MM.1S (cell line): ENCODE data around the gene PCYT2.

Experiments
- DNase-seq: peaks from one replicate; pipeline ENCODE4 v3.0.0-alpha.2; 2015
- H2AFZ ChIP-seq: fragments of 300-600 bp; sonication (generic); 2 replicates; pipeline ENCODE4 v1.6.0; 2016; ENCODE audit warnings: antibody characterized with exemption, low read length
- H3F3A ChIP-seq: fragments of 300-600 bp; sonication (generic); 2 replicates; pipeline ENCODE4 v1.6.1; 2016; ENCODE audit warnings: mild to moderate bottlenecking, antibody characterized with exemption, low read length, moderate library complexity, mixed read lengths; ENCODE audit not compliant: insufficient read depth
- H3K27ac ChIP-seq: fragments of 300-600 bp; sonication (generic); 2 replicates; pipeline ENCODE4 v1.5.1; 2016; ENCODE audit warnings: mild to moderate bottlenecking, low read length
- H3K27me3 ChIP-seq: fragments of 300-600 bp; sonication (generic); replicated peaks from 2 replicates; pipeline ENCODE4 v1.6.0; 2016; ENCODE audit warnings: low read length; ENCODE audit not compliant: insufficient read depth
- H3K36me3 ChIP-seq: fragments of 300-600 bp; sonication (generic); replicated peaks from 2 replicates; pipeline ENCODE4 v1.6.1; 2016; ENCODE audit warnings: mild to moderate bottlenecking, low read length, mixed read lengths; ENCODE audit not compliant: insufficient read depth
- H3K4me1 ChIP-seq: fragments of 300-600 bp; sonication (generic); 2 replicates; pipeline ENCODE4 v1.6.1; 2016; ENCODE audit warnings: low read length, mixed read lengths
- H3K4me2 ChIP-seq: fragments of 300-600 bp; sonication (generic); 2 replicates; pipeline ENCODE4 v1.6.0; 2016; ENCODE audit warnings: low read depth, low read length
- H3K4me3 ChIP-seq: fragments of 300-600 bp; sonication (generic); 2 replicates; pipeline ENCODE4 v1.5.1; 2016; ENCODE audit warnings: low read length, mixed read lengths
- H3K79me2 ChIP-seq: fragments of 300-600 bp; sonication (generic); 2 replicates; pipeline ENCODE4 v1.6.1; 2016; ENCODE audit warnings: mixed run types, low read length, mixed read lengths
- H3K9ac ChIP-seq: fragments of 300-600 bp; sonication (generic); 2 replicates; pipeline ENCODE4 v1.6.1; 2016; ENCODE audit warnings: low read length, mixed read lengths
- H3K9me2 ChIP-seq: fragments of 300-600 bp; sonication (generic); replicated peaks from 2 replicates; pipeline ENCODE4 v1.6.1; 2016; ENCODE audit warnings: mild to moderate bottlenecking, low read length, mixed read lengths; ENCODE audit not compliant: insufficient read depth
- H3K9me3 ChIP-seq: fragments of 300-600 bp; sonication (generic); replicated peaks from 2 replicates; pipeline ENCODE4 v1.6.1; 2016; ENCODE audit warnings: mild to moderate bottlenecking, low read length, mixed read lengths; ENCODE audit not compliant: insufficient read depth
- H4K20me1 ChIP-seq: fragments of 300-600 bp; sonication (generic); 2 replicates; pipeline ENCODE4 v1.6.1; 2016; ENCODE audit warnings: mild to moderate bottlenecking, low read length, moderate library complexity, mixed read lengths; ENCODE audit not compliant: insufficient read depth
- EZH2 ChIP-seq: fragments of 300-600 bp; sonication (generic); optimal IDR thresholded peaks from 2 replicates; pipeline ENCODE3; 2017; ENCODE audit warnings: low read depth, mild to moderate bottlenecking, antibody characterized with exemption, low read length, mixed read lengths
- EZH2phosphoT487 ChIP-seq: fragments of 300-600 bp; sonication (generic); IDR thresholded peaks from 2 replicates; pipeline ENCODE4 v1.6.1; 2018; ENCODE audit warnings: antibody characterized with exemption, low read length
- TF ChIP-seq, protein P1 (sequence below): fragments of 300-600 bp; sonication (generic); IDR thresholded peaks from 2 replicates; pipeline ENCODE4 v1.5.1; 2016; ENCODE audit warnings: antibody characterized with exemption, low read length, mixed read lengths

PCYT2 gene

DNA sequence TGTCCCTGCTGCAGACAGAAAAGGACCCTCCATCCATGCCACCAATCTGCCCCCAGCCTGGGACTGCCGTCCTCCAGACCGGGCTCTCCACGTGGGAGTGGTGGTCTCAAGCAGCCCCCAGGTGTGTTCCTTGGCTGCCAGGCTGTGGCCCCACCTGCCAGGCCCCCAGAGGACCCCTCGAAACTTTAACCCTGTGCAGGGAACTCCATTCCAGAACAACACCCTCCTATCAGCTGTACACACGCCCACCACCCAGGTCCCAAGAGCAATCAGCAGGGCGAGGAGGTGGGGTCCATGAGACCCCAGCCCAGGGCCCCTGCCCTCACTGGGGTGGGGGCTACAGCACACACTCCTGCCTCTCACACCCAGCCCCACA lies 24.5 kb upstream of the PCYT2 start:
- H3F3A ChIP-seq = no peaks in the 10 kb centered on the region
- H4K20me1 ChIP-seq = no peaks in the 10 kb centered on the region
- H3K9ac ChIP-seq = no peak overlapping the region
- H3K9me3 ChIP-seq = no peaks in the 10 kb centered on the region
- H3K79me2 ChIP-seq = peaks cover 12% of the 10 kb centered on the region
- H3K4me1 ChIP-seq = no peaks in the 10 kb centered on the region
- peaks cover 25% of the 10 kb centered on the region for H3K27me3 ChIP-seq
- no peak for DNase-seq
- no peaks in the 10 kb centered on the region for H3K36me3 ChIP-seq
- TF ChIP-seq EZH2phosphoT487 (no peak), EZH2 (no peak)
- TF ChIP-seq, protein P1, sequence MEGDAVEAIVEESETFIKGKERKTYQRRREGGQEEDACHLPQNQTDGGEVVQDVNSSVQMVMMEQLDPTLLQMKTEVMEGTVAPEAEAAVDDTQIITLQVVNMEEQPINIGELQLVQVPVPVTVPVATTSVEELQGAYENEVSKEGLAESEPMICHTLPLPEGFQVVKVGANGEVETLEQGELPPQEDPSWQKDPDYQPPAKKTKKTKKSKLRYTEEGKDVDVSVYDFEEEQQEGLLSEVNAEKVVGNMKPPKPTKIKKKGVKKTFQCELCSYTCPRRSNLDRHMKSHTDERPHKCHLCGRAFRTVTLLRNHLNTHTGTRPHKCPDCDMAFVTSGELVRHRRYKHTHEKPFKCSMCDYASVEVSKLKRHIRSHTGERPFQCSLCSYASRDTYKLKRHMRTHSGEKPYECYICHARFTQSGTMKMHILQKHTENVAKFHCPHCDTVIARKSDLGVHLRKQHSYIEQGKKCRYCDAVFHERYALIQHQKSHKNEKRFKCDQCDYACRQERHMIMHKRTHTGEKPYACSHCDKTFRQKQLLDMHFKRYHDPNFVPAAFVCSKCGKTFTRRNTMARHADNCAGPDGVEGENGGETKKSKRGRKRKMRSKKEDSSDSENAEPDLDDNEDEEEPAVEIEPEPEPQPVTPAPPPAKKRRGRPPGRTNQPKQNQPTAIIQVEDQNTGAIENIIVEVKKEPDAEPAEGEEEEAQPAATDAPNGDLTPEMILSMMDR = no peak
- H3K27ac ChIP-seq = no peak overlapping the region
- peak overlapping the region; percentile 18; the same call in 1 of the 2 replicates for H3K4me2 ChIP-seq
- no peak overlapping the region for H2AFZ ChIP-seq
- no peak overlapping the region for H3K4me3 ChIP-seq
- H3K9me2 ChIP-seq = no peaks in the 10 kb centered on the region

DNA sequence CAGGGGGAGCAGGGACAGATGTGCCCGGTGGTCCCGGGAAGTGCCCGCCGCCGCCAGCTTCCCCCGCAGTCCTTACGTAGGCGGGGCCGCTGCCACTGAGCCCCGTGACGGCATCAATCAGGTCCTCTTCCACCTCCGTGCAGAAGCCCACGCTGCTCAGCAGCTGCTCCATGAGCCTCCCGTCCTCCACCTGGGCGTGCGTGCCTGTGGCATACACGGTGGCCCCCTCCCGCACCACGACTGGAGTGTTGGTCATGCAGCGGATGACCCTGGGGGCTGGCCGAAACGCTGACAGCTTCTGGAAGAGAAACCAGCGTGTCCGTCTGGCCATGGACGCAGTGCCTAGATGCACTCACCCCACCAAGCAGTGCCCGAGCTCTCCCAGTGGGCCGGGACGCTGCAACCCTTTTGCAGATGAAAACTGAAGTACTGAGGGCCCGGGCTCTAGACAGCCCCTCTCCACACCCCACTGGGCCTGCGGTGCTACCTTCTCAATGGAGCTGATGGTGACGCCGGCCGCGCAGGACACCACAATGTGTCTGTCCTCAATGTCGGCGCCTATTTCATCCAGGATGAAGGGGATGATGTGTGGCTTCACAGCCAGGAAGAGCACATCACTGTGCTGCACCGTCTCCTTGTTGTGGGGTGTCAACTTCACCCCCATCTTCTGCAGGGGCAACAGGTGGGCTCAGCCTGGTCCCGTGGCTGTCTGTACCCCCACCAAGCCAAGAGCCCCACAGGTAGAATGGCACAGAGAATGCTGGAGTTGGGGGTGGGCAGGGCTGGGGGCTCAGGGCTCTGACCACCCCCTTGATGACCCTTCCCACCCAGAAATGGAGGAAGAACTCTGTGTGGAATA lies 23.9 kb upstream of the PCYT2 start:
- Histone ChIP-seq H4K20me1 (no peaks in the 10 kb centered on the region), H3K4me1 (no peaks in the 10 kb centered on the region), H3K4me3 (no peak overlapping the region), H3K9me3 (no peaks in the 10 kb centered on the region), H3K27me3 (peaks cover 19% of the 10 kb centered on the region), H3K27ac (no peak overlapping the region), H3K9ac (no peak overlapping the region), H3K9me2 (no peaks in the 10 kb centered on the region), H3K79me2 (peaks cover 12% of the 10 kb centered on the region), H3K36me3 (no peaks in the 10 kb centered on the region), H2AFZ (no peak overlapping the region), H3K4me2 (no peak overlapping the region), H3F3A (no peaks in the 10 kb centered on the region)
- no peak for DNase-seq
- TF ChIP-seq EZH2 (no peak), EZH2phosphoT487 (no peak)
- TF ChIP-seq, protein P1 = no peak

DNA sequence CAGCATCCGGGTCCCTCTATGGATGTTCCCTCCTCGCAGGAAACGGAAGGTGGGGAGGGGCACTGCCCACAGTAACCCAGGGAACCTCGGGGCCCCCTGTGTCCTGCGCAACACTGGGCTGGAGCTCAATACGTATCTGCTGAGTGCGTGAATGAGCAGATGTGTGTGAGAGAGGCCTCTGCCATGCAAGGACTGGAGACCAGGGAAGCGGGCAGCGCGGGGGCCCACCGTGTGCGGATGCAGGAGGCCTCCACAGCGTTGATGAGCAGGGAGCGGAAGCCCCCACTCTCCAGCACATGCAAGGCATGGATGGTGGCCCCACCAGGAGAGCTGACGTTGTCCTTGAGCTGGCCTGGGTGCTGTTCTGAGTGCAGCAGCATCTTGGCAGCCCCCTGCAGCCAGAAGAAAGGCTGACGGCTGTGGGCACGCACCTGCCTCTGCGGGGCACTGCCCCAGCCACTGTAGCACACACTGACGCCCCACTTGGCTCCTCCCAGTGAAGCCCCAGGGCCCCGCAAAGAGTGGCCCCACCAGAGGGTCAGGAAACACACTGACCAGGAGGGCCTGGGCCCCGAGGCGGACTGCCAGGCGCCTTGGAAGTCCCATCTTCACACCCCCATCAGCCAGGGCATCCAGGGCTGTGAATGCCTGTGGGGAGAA lies 23.0 kb upstream of the PCYT2 start:
- Histone ChIP-seq H3F3A (no peaks in the 10 kb centered on the region), H4K20me1 (no peaks in the 10 kb centered on the region), H3K27ac (no peak overlapping the region), H3K4me3 (no peak overlapping the region), H3K36me3 (no peaks in the 10 kb centered on the region), H3K9me2 (no peaks in the 10 kb centered on the region), H3K4me2 (no peak overlapping the region), H3K4me1 (no peaks in the 10 kb centered on the region), H3K27me3 (peaks cover 11% of the 10 kb centered on the region; the same call in 1 of the 2 replicates), H3K9ac (no peak overlapping the region), H3K9me3 (no peaks in the 10 kb centered on the region), H2AFZ (no peak overlapping the region), H3K79me2 (peaks cover 12% of the 10 kb centered on the region)
- no peak for DNase-seq
- TF ChIP-seq, protein P1 = no peak
- TF ChIP-seq EZH2 (no peak), EZH2phosphoT487 (no peak)
